ENCODE data around the gene ANXA5. TPM values are rescaled to one million over a fixed set of nuclear protein-coding genes. Genes with fewer than 3 reads are reported as not detected.
A peak's percentile ranks its signal among the peaks of the same experiment; 100 is the strongest.

The ANXA5 gene
- total RNA-seq, result 10 to 100 TPM; 44.2 to 80.3 (median 71.2) TPM
- 78.5 TPM for total RNA-seq (2013)
- total RNA-seq, result 34.4 to 284 (median 73.6) reads per million in 29 experiments

DNA sequence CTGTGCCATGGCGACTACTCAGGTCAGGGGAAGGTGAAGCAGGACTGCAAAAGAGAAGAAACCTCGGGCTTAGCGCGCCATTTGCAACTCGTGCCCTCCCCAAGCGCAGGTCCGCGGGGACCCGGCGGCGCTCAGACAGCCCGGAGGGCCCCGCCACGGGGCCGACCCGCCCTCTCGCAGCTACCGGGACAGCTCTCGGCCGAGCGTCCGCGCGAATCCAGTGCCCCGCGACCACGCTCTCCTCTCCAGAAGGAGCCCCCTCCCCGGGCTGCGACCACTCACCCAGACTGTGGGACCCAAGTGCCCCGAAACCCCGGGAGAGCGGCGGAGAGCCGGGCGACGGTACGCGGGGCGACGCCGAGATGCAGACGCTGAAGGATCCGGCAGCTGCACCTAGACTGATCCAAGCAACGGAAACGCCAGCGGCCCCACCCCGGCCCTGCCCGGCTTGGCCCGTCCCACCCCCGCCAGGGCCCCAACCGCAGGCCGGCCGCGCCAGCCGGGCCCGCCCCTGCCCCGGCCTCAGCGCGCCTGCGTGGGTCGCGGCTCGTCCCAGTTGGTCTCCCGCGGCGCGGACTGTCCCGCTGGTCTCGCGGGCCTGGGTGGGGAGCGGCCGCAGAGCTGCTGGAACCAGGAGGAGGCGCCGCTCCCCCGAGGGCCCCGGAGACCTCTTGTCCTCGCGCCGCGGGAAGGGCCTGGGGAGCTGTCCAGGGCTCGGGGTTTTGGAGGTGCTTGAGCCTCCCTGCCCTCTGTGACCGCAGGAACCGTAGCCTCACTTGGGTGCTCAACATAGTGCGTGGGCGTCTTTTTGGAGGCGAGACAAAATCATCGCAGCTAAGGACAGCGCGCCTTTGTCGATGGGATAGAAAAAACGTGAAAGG is at the start of gene ANXA5:
TSS of gene ANXA5 (minus strand) at position 400 of the 881 bp plus-strand sequence. CDS start at position 9, 391 bp downstream.
- peak within 1 kb of the TSS; percentile 80 to 88 for H3K27ac Mint-ChIP-seq
- H3K27ac ChIP-seq (ENCODE audit: low read length), result peak within 1 kb of the TSS; percentile 50
- H3K9me3 ChIP-seq, result no peaks in the 10 kb centered on the region
- H3K4me3 Mint-ChIP-seq, result peak within 1 kb of the TSS; percentile 90 to 98 (median 95)
- peaks cover 36 to 43% (median 42%) of the 10 kb centered on the region in 3 donors for H3K4me1 Mint-ChIP-seq
- ChIA-PET CTCF (interaction anchor here in 1 of 2 donors (1.0 to 1.6 kb wide), 3 partner anchors 11 to 28 kb away, joined by 3 to 4 read pairs (median 3); no protein-coding TSS in a partner anchor), POLR2A (interaction anchor here in 1 of 2 donors (0.6 to 1.1 kb wide), 5 partner anchors 11 to 1436 kb away, joined by 3 to 5 read pairs (median 3); partner anchors contain the start of gene EXOSC9)
- H3K36me3 ChIP-seq (ENCODE audit: control insufficient read depth in 2 of 2, extremely low read depth in 1 of 2, insufficient read depth in 1 of 2, low read length in 1 of 2), result no peaks in the 10 kb centered on the region
- H3K9me3 Mint-ChIP-seq, result no peaks in the 10 kb centered on the region
- DNase-seq (peak in 34 of 35 experiments; percentile 9 to 73 (median 46)), ATAC-seq (replicated peaks in 1 of 4) (peak; percentile 87 to 94 (median 90))
- under 1% methylated on average over 91 of the region's 91 CpGs for WGBS (ENCODE audit: insufficient coverage)
- H3K27me3 Mint-ChIP-seq, result peaks cover 1 to 7% of the 10 kb centered on the region in 2 donors
- H3K4me3 ChIP-seq (ENCODE audit: control insufficient read depth in 1 of 2, extremely low read depth in 1 of 2, low read length in 1 of 2), result peak within 1 kb of the TSS; percentile 80 to 93
- H3K4me1 ChIP-seq (ENCODE audit: control insufficient read depth in 1 of 2, extremely low read depth in 1 of 2, insufficient read depth in 2 of 2, low read length in 2 of 2), result peaks cover 0 to 10% of the 10 kb centered on the region in 2 experiments
- H3K36me3 Mint-ChIP-seq, result peaks cover 9% of the 10 kb centered on the region
- H3K27me3 ChIP-seq (replicated peaks in 1 of 2; ENCODE audit: control insufficient read depth in 2 of 2, extremely low read depth in 1 of 2, insufficient read depth in 2 of 2, low read length in 1 of 2), result peaks cover 0 to 7% of the 10 kb centered on the region in 2 experiments

DNA sequence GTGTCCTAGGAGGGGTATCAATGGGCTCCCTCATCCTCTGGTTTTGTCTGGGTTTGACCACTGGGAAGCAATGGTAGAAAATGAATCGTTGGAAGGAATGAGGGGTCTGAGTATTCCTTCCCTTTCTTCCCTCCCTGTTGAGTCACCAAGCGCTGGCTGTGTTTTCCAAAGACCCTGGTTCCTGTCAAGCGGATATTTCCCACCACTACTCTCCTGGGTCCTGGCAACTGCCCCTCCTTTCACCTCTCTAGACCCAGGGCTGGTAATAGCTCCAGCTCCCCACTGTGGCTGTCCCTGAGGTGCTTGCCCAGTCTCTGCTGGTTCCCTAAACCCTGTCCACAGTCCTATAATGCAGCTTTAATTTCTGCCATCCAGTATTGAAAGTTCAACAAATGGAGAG is 46.0 kb upstream of the ANXA5 start:
- Histone ChIP-seq H3K4me3 (ENCODE audit: control insufficient read depth in 1 of 2, extremely low read depth in 1 of 2, low read length in 1 of 2) (no peak overlapping the region), H3K9me3 (no peaks in the 10 kb centered on the region), H3K27ac (ENCODE audit: low read length) (no peak overlapping the region), H3K36me3 (ENCODE audit: control insufficient read depth in 2 of 2, extremely low read depth in 1 of 2, insufficient read depth in 1 of 2, low read length in 1 of 2) (no peaks in the 10 kb centered on the region), H3K4me1 (ENCODE audit: control insufficient read depth in 1 of 2, extremely low read depth in 1 of 2, insufficient read depth in 2 of 2, low read length in 2 of 2) (no peaks in the 10 kb centered on the region), H3K27me3 (replicated peaks in 1 of 2; ENCODE audit: control insufficient read depth in 2 of 2, extremely low read depth in 1 of 2, insufficient read depth in 2 of 2, low read length in 1 of 2) (no peaks in the 10 kb centered on the region)
- Mint-ChIP-seq H3K27ac (no peak overlapping the region), H3K4me1 (no peaks in the 10 kb centered on the region), H3K4me3 (no peak overlapping the region), H3K36me3 (no peaks in the 10 kb centered on the region), H3K27me3 (peaks cover 6 to 17% of the 10 kb centered on the region in 2 donors), H3K9me3 (no peaks in the 10 kb centered on the region)
- WGBS (ENCODE audit: insufficient coverage), result 17% methylated on average over 1 of the region's 3 CpGs
- POLR2A ChIA-PET, result no interaction called here
- no peak for DNase-seq
- CTCF ChIA-PET, result no interaction called here
- no peak for ATAC-seq (replicated peaks in 1 of 4)

DNA sequence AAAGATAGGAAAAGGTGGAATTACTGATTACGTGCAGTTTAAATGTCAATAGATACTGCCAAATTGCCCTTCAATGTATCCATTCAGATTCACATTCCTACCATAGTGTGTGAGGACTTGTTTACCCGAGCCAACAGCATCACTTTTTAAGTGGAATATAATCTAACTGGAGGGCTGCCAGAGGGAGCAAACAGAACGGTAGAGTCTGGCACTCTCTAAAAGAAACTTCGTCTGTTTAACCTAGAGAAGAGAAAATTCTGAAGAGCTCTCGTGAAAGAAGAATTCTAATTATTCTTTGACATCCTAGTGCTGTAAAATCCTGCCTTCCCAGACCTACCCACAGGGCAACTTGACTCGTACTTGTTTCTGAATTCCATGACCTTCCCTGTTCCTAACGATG is 45.0 kb upstream of the ANXA5 start:
- Histone ChIP-seq H3K27me3 (replicated peaks in 1 of 2; ENCODE audit: control insufficient read depth in 2 of 2, extremely low read depth in 1 of 2, insufficient read depth in 2 of 2, low read length in 1 of 2) (no peaks in the 10 kb centered on the region), H3K27ac (ENCODE audit: low read length) (no peak overlapping the region), H3K36me3 (ENCODE audit: control insufficient read depth in 2 of 2, extremely low read depth in 1 of 2, insufficient read depth in 1 of 2, low read length in 1 of 2) (no peaks in the 10 kb centered on the region), H3K9me3 (no peaks in the 10 kb centered on the region), H3K4me3 (ENCODE audit: control insufficient read depth in 1 of 2, extremely low read depth in 1 of 2, low read length in 1 of 2) (no peak overlapping the region), H3K4me1 (ENCODE audit: control insufficient read depth in 1 of 2, extremely low read depth in 1 of 2, insufficient read depth in 2 of 2, low read length in 2 of 2) (no peaks in the 10 kb centered on the region)
- Mint-ChIP-seq H3K27me3 (peaks cover 3 to 13% of the 10 kb centered on the region in 2 donors), H3K27ac (no peak overlapping the region), H3K4me1 (no peaks in the 10 kb centered on the region), H3K36me3 (no peaks in the 10 kb centered on the region), H3K4me3 (no peak overlapping the region), H3K9me3 (no peaks in the 10 kb centered on the region)
- ChIA-PET POLR2A (no interaction called here), CTCF (interaction anchor here in 1 of 2 donors (1.3 kb wide), 1 partner anchor 549 kb away, joined by 4 read pairs; no protein-coding TSS in a partner anchor)
- DNase-seq, result no peak
- WGBS (ENCODE audit: insufficient coverage), result 94% methylated on average over 3 of the region's 7 CpGs
- no peak for ATAC-seq (replicated peaks in 1 of 4)

- 76% methylated on average over 4 of the region's 12 CpGs for WGBS (ENCODE audit: insufficient coverage)
- POLR2A ChIA-PET, result interaction anchor here (0.6 to 0.7 kb wide), 3 partner anchors 9 to 732 kb away, joined by 3 to 5 read pairs (median 3); no protein-coding TSS in a partner anchor
- ATAC-seq (replicated peaks in 1 of 4) (no peak), DNase-seq (no peak)
- H3K27ac Mint-ChIP-seq, result no peak overlapping the region
- CTCF ChIA-PET, result interaction anchor here in 1 of 2 donors (1.3 kb wide), 1 partner anchor 548 kb away, joined by 4 read pairs; no protein-coding TSS in a partner anchor
- no peaks in the 10 kb centered on the region for H3K4me1 ChIP-seq (ENCODE audit: control insufficient read depth in 1 of 2, extremely low read depth in 1 of 2, insufficient read depth in 2 of 2, low read length in 2 of 2)
- no peaks in the 10 kb centered on the region for H3K36me3 Mint-ChIP-seq
- H3K27me3 Mint-ChIP-seq, result peaks cover 9 to 13% of the 10 kb centered on the region in 2 donors
- H3K27me3 ChIP-seq (replicated peaks in 1 of 2; ENCODE audit: control insufficient read depth in 2 of 2, extremely low read depth in 1 of 2, insufficient read depth in 2 of 2, low read length in 1 of 2), result no peaks in the 10 kb centered on the region
- H3K4me3 ChIP-seq (ENCODE audit: control insufficient read depth in 1 of 2, extremely low read depth in 1 of 2, low read length in 1 of 2), result no peak overlapping the region
- no peaks in the 10 kb centered on the region for H3K9me3 ChIP-seq
- no peak overlapping the region for H3K27ac ChIP-seq (ENCODE audit: low read length)
- H3K36me3 ChIP-seq (ENCODE audit: control insufficient read depth in 2 of 2, extremely low read depth in 1 of 2, insufficient read depth in 1 of 2, low read length in 1 of 2), result no peaks in the 10 kb centered on the region
- H3K9me3 Mint-ChIP-seq, result no peaks in the 10 kb centered on the region
- no peaks in the 10 kb centered on the region for H3K4me1 Mint-ChIP-seq
- H3K4me3 Mint-ChIP-seq, result no peak overlapping the region
These were observed 44.1 kb upstream of the ANXA5 start for GRCh38 chr4:121740796-121741409.

- Mint-ChIP-seq H3K27me3 (peaks cover 9 to 13% of the 10 kb centered on the region in 2 donors), H3K4me3 (no peak overlapping the region), H3K36me3 (no peaks in the 10 kb centered on the region), H3K9me3 (no peaks in the 10 kb centered on the region), H3K27ac (no peak overlapping the region), H3K4me1 (no peaks in the 10 kb centered on the region)
- Histone ChIP-seq H3K9me3 (no peaks in the 10 kb centered on the region), H3K27me3 (replicated peaks in 1 of 2; ENCODE audit: control insufficient read depth in 2 of 2, extremely low read depth in 1 of 2, insufficient read depth in 2 of 2, low read length in 1 of 2) (no peaks in the 10 kb centered on the region), H3K4me1 (ENCODE audit: control insufficient read depth in 1 of 2, extremely low read depth in 1 of 2, insufficient read depth in 2 of 2, low read length in 2 of 2) (no peaks in the 10 kb centered on the region), H3K27ac (ENCODE audit: low read length) (no peak overlapping the region), H3K4me3 (ENCODE audit: control insufficient read depth in 1 of 2, extremely low read depth in 1 of 2, low read length in 1 of 2) (no peak overlapping the region), H3K36me3 (ENCODE audit: control insufficient read depth in 2 of 2, extremely low read depth in 1 of 2, insufficient read depth in 1 of 2, low read length in 1 of 2) (no peaks in the 10 kb centered on the region)
- CTCF ChIA-PET, result no interaction called here
- no peak for DNase-seq
- POLR2A ChIA-PET, result no interaction called here
- ATAC-seq (replicated peaks in 1 of 4), result no peak
- 53% methylated on average over 1 of the region's 2 CpGs for WGBS (ENCODE audit: insufficient coverage)
These were observed 42.8 kb upstream of the ANXA5 start for GRCh38 chr4:121739575-121739974.

- Mint-ChIP-seq H3K27ac (no peak overlapping the region), H3K36me3 (no peaks in the 10 kb centered on the region), H3K4me1 (no peaks in the 10 kb centered on the region), H3K27me3 (peaks cover 9 to 13% of the 10 kb centered on the region in 2 donors), H3K4me3 (no peak overlapping the region), H3K9me3 (no peaks in the 10 kb centered on the region)
- Histone ChIP-seq H3K27me3 (replicated peaks in 1 of 2; ENCODE audit: control insufficient read depth in 2 of 2, extremely low read depth in 1 of 2, insufficient read depth in 2 of 2, low read length in 1 of 2) (no peaks in the 10 kb centered on the region), H3K4me1 (ENCODE audit: control insufficient read depth in 1 of 2, extremely low read depth in 1 of 2, insufficient read depth in 2 of 2, low read length in 2 of 2) (no peaks in the 10 kb centered on the region), H3K9me3 (no peaks in the 10 kb centered on the region), H3K36me3 (ENCODE audit: control insufficient read depth in 2 of 2, extremely low read depth in 1 of 2, insufficient read depth in 1 of 2, low read length in 1 of 2) (no peaks in the 10 kb centered on the region), H3K4me3 (ENCODE audit: control insufficient read depth in 1 of 2, extremely low read depth in 1 of 2, low read length in 1 of 2) (no peak overlapping the region), H3K27ac (ENCODE audit: low read length) (no peak overlapping the region)
- WGBS (ENCODE audit: insufficient coverage), result 60% methylated on average over 1 of the region's 2 CpGs
- ChIA-PET CTCF (no interaction called here), POLR2A (no interaction called here)
- DNase-seq, result no peak
- ATAC-seq (replicated peaks in 1 of 4), result no peak
These were observed 42.2 kb upstream of the ANXA5 start for GRCh38 chr4:121738780-121739535.

All from T-cell (primary cell).